ENCODE measurements around the gene HS6ST3. TPM values are rescaled to one million over a fixed set of nuclear protein-coding genes. Genes with fewer than 3 reads are reported as not detected.

HS6ST3 gene
- total and polyA plus RNA-seq, 9 of the 15 experiments (the other 6 are each of a cell fraction or from before 2014, with no cell fraction given) = not detected

- intact Hi-C loops (cut with micrococcal nuclease) = no loop called here
- H3K79me2 ChIP-seq (ENCODE audit: control insufficient read depth, insufficient read depth, low read length) = no peaks in the 10 kb centered on the region
- H2AFZ ChIP-seq (ENCODE audit: low read depth, low read length) = no peak overlapping the region
- WGBS (ENCODE audit: insufficient coverage, low coverage, missing lambda C conversion rate) = 1% methylated on average over 5 of the region's 5 CpGs
- TF ChIP-seq NRF1 (conservative IDR thresholded peaks at IDR 0.05 in 1 of 2, IDR thresholded peaks at IDR 0.05 in 1 of 2) = no peak
- no peak for TF ChIP-seq EZH2 (IDR thresholded peaks at IDR 0.05; ENCODE audit: borderline replicate concordance, low read depth, low read length)
- no peak for TF ChIP-seq KAT7 (CRISPR knock-in tag; IDR thresholded peaks at IDR 0.05; ENCODE audit: borderline replicate concordance)
- TF ChIP-seq ATF3 (IDR thresholded peaks at IDR 0.05) = no peak
- no peak for TF ChIP-seq ATF3 (CRISPR knock-in tag; conservative IDR thresholded peaks at IDR 0.05)
- no peak for TF ChIP-seq ZNF263 (CRISPR knock-in tag; IDR thresholded peaks at IDR 0.05; ENCODE audit: borderline replicate concordance)
- no peak for TF ChIP-seq SNAPC5 (CRISPR knock-in tag; IDR thresholded peaks at IDR 0.05)
- no peak for TF ChIP-seq ZNF449 (CRISPR knock-in tag; IDR thresholded peaks at IDR 0.05)
- DNase-seq (ENCODE audit: extremely low read depth in 1 of 4, low spot score in 3 of 4) (no peak), ATAC-seq (no peak), FAIRE-seq (no peak)
- H3K4me2 ChIP-seq (ENCODE audit: insufficient read depth, low read length) = no peak overlapping the region
- in situ Hi-C loops (cut with MboI) = no loop called here
- no peak overlapping the region for H3K27ac ChIP-seq (ENCODE audit: extremely low read depth, low read depth, low read length)
- H4K20me1 ChIP-seq (replicated peaks; ENCODE audit: control insufficient read depth, insufficient read depth, low read length) = no peaks in the 10 kb centered on the region
- no peaks in the 10 kb centered on the region for H3K9me3 ChIP-seq (replicated peaks; ENCODE audit: control insufficient read depth, insufficient read depth, low read depth, low read length)
- H3K4me3 ChIP-seq = no peak overlapping the region
- H3K36me3 ChIP-seq (ENCODE audit: control insufficient read depth, insufficient read depth, low read length) = no peaks in the 10 kb centered on the region
- BruUV-seq (replicated peaks) = no TSS peak
- no peaks in the 10 kb centered on the region for H3K9me1 ChIP-seq (ENCODE audit: control insufficient read depth, insufficient read depth, low read length)
- H3K27me3 ChIP-seq (ENCODE audit: control insufficient read depth in 2 of 2, insufficient read depth in 2 of 2, low read length in 2 of 2) = no peaks in the 10 kb centered on the region
- CTCF ChIA-PET (ENCODE audit: low intra/inter-chr PET ratio) = no interaction called here
- no peaks in the 10 kb centered on the region for H3K4me1 ChIP-seq (replicated peaks in 1 of 2; ENCODE audit: control insufficient read depth in 2 of 2, insufficient read depth in 2 of 2, low read length in 2 of 2)
- no peak overlapping the region for H3K9ac ChIP-seq (ENCODE audit: insufficient read depth in 1 of 2, low read depth in 2 of 2, low read length in 2 of 2)
- POLR2A ChIA-PET = interaction anchor here (0.8 kb wide), 1 partner anchor 10 kb away, joined by 4 read pairs; no protein-coding TSS in a partner anchor
These were observed 92.0 kb downstream of the HS6ST3 start for GRCh38 chr13:96181911-96182310.
